A673 (cell line): Measurements from ENCODE around the gene NRXN3. TPM values are rescaled to one million over a fixed set of nuclear protein-coding genes. Genes with fewer than 3 reads are reported as not detected.

ENCODE experiments used
- BruUV-seq: library from RNA; stranded (reverse); fragments of 400-500 nt; replicated peaks from 2 replicates; lab custom pipeline; 2021; lab: Mats Ljungman, UMichigan
- CTCF ChIA-PET: fragments of 300-600 bp; sonication (Branson Sonifier 250); formaldehyde crosslinking; loops from one replicate; lab custom pipeline; 2022; ENCODE audit warnings: antibody characterized with exemption; lab: Charles Lee
- POLR2A ChIA-PET: fragments of 300-600 bp; sonication (Branson Sonifier 250); formaldehyde crosslinking; loops from one replicate; lab custom pipeline; 2022; ENCODE audit warnings: antibody characterized with exemption; ENCODE audit not compliant: low non-redundant PET; lab: Charles Lee
- DNase-seq: peaks from one replicate; pipeline ENCODE4 v3.0.0-alpha.2; 2015; ENCODE audit warnings: low spot score
- H3K27ac ChIP-seq: fragments of 200-600 bp; sonication (generic); 2 replicates; pipeline ENCODE4 v1.5.1; 2016; ENCODE audit warnings: mixed run types, low read depth, mild to moderate bottlenecking, mixed read lengths, antibody characterized with exemption, low read length; ENCODE audit not compliant: poor library complexity, severe bottlenecking
- H3K27me3 ChIP-seq: fragments of 200-600 bp; sonication (generic); replicated peaks from 2 replicates; pipeline ENCODE4 v1.6.1; 2017; ENCODE audit warnings: mixed run types, low read depth, mild to moderate bottlenecking, mixed read lengths, antibody characterized with exemption, low read length; ENCODE audit not compliant: insufficient read depth, poor library complexity
- H3K36me3 ChIP-seq: fragments of 200-600 bp; sonication (generic); 2 replicates; pipeline ENCODE4 v1.6.1; 2016; ENCODE audit warnings: mixed run types, mild to moderate bottlenecking, mixed read lengths, antibody characterized with exemption, low read length; ENCODE audit not compliant: insufficient read depth, poor library complexity, severe bottlenecking
- H3K4me1 ChIP-seq: fragments of 200-600 bp; sonication (generic); 2 replicates; pipeline ENCODE4 v1.6.1; 2017; ENCODE audit warnings: mixed run types, mild to moderate bottlenecking, mixed read lengths, antibody characterized with exemption, low read length; ENCODE audit not compliant: insufficient read depth, poor library complexity, severe bottlenecking
- H3K4me3 ChIP-seq: fragments of 200-600 bp; sonication (generic); 2 replicates; pipeline ENCODE4 v1.5.1; 2016; ENCODE audit warnings: low read depth, mixed run types, mild to moderate bottlenecking, mixed read lengths, low read length; ENCODE audit not compliant: poor library complexity, severe bottlenecking
- H3K9me3 ChIP-seq: fragments of 200-600 bp; sonication (generic); 2 replicates; pipeline ENCODE4 v1.6.1; 2016; ENCODE audit warnings: mixed run types, low read depth, mild to moderate bottlenecking, mixed read lengths, antibody characterized with exemption, low read length; ENCODE audit not compliant: poor library complexity, severe bottlenecking
- EZH2 ChIP-seq: fragments of 200-600 bp; sonication (generic); IDR thresholded peaks from 2 replicates; pipeline ENCODE4 v1.6.1; 2017; ENCODE audit warnings: borderline replicate concordance, low read depth, mild to moderate bottlenecking, mixed read lengths, antibody characterized with exemption, low read length; ENCODE audit not compliant: poor library complexity, severe bottlenecking
- intact Hi-C: fragments of 100-400 bp; cut with micrococcal nuclease; formaldehyde crosslinking; loops from one replicate; pipeline ENCODE4 v1.10.0; 2022; ENCODE audit not compliant: unreplicated experiment
- total RNA-seq: library from RNA; stranded (reverse); gene quantifications from 2 replicates; pipeline ENCODE4 v1.2.3, GENCODE V29; 2021
- TF ChIP-seq, protein P1 (sequence below): fragments of 300-800, 200-600 bp; sonication (generic); conservative IDR thresholded peaks from 2 replicates; pipeline ENCODE4 v1.5.1; 2017; ENCODE audit warnings: low read depth, mild to moderate bottlenecking, antibody characterized with exemption, low read length, moderate library complexity, mixed read lengths

Gene NRXN3
- total RNA-seq, 1 experiment from 2014 or later = 0.21 TPM

GRCh38 chr14:78847801-78848200 is 677.6 kb downstream of the NRXN3 start:
- intact Hi-C loops = no loop called here
- Histone ChIP-seq H3K4me1 (no peaks in the 10 kb centered on the region), H3K27ac (no peak overlapping the region), H3K36me3 (no peaks in the 10 kb centered on the region), H3K9me3 (no peaks in the 10 kb centered on the region), H3K27me3 (peaks cover 10% of the 10 kb centered on the region), H3K4me3 (no peak overlapping the region)
- no TSS peak for BruUV-seq
- no peak for DNase-seq
- ChIA-PET CTCF (no interaction called here), POLR2A (no interaction called here)
- no peak for TF ChIP-seq EZH2

- ChIA-PET CTCF (no interaction called here), POLR2A (no interaction called here)
- intact Hi-C loops = no loop called here
- TF ChIP-seq, protein P1, sequence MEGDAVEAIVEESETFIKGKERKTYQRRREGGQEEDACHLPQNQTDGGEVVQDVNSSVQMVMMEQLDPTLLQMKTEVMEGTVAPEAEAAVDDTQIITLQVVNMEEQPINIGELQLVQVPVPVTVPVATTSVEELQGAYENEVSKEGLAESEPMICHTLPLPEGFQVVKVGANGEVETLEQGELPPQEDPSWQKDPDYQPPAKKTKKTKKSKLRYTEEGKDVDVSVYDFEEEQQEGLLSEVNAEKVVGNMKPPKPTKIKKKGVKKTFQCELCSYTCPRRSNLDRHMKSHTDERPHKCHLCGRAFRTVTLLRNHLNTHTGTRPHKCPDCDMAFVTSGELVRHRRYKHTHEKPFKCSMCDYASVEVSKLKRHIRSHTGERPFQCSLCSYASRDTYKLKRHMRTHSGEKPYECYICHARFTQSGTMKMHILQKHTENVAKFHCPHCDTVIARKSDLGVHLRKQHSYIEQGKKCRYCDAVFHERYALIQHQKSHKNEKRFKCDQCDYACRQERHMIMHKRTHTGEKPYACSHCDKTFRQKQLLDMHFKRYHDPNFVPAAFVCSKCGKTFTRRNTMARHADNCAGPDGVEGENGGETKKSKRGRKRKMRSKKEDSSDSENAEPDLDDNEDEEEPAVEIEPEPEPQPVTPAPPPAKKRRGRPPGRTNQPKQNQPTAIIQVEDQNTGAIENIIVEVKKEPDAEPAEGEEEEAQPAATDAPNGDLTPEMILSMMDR = peak; percentile 94
- TF ChIP-seq EZH2 = no peak
- Histone ChIP-seq H3K4me1 (no peaks in the 10 kb centered on the region), H3K4me3 (no peak overlapping the region), H3K27me3 (peaks cover 7% of the 10 kb centered on the region), H3K36me3 (no peaks in the 10 kb centered on the region), H3K9me3 (no peaks in the 10 kb centered on the region), H3K27ac (no peak overlapping the region)
- peak; percentile 50 for DNase-seq
- BruUV-seq = no TSS peak
Measured at GRCh38 chr14:78848234-78848820, 678.2 kb downstream of the NRXN3 start.

DNA sequence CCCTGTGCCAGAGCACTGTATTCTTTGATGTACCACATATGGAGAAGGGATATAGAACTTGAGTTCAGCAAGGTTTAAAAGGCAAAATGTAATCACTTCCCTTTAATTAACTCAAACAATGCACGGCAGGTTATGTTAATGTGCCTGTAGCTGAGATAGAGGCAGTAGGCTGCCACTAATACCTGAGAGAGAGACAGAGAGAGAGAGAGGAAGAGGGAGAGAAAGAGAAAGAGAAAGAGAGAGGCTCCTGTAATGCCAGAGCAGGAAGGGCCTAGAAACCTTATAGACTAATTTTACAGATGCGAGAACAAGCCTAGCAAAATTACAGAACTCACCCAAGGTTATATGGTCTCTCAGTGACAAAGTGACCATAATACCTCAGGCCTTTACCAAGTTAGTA is 679.8 kb downstream of the NRXN3 start:
- H3K36me3 ChIP-seq = no peaks in the 10 kb centered on the region
- no peak overlapping the region for H3K27ac ChIP-seq
- no peak for TF ChIP-seq EZH2
- TF ChIP-seq, protein P1 = no peak
- H3K27me3 ChIP-seq = peaks cover 4% of the 10 kb centered on the region
- no TSS peak for BruUV-seq
- H3K9me3 ChIP-seq = no peaks in the 10 kb centered on the region
- H3K4me3 ChIP-seq = no peak overlapping the region
- no peaks in the 10 kb centered on the region for H3K4me1 ChIP-seq
- CTCF ChIA-PET = no interaction called here
- intact Hi-C loops = no loop called here
- no peak for DNase-seq
- POLR2A ChIA-PET = no interaction called here

DNA sequence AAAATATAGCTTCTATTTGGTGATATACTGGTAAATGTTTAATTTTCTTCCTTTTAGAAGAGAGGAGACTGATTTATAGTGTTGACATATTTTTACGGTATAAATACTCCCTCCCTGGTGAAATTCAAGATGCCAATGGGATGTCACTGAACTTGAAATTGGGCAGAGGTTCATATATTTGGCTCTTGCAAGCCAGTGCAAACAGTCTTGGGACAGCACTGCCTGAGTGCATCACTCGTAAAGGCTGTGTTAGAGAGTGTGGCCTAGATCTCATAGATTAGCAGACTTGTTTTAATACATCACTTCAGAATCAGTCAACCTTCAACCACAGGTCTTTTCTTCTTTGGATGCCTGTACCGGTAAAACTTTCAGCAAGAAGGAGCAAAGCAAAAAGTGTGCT is 681.0 kb downstream of the NRXN3 start:
- CTCF ChIA-PET = no interaction called here
- POLR2A ChIA-PET = no interaction called here
- DNase-seq = no peak
- peaks cover 4% of the 10 kb centered on the region for H3K27me3 ChIP-seq
- H3K9me3 ChIP-seq = no peaks in the 10 kb centered on the region
- intact Hi-C loops = no loop called here
- H3K36me3 ChIP-seq = no peaks in the 10 kb centered on the region
- no peak for TF ChIP-seq EZH2
- TF ChIP-seq, protein P1 = no peak
- H3K27ac ChIP-seq = no peak overlapping the region
- no TSS peak for BruUV-seq
- H3K4me3 ChIP-seq = no peak overlapping the region
- H3K4me1 ChIP-seq = no peaks in the 10 kb centered on the region
